Liver (tissue), 9 donors: ENCODE measurements around the gene RGS3. TPM values are rescaled to one million over a fixed set of nuclear protein-coding genes. Genes with fewer than 3 reads are reported as not detected.

Source experiments
- DNase-seq: peaks from one replicate; pipeline ENCODE4 v3.0.0-alpha.2; 2017; ENCODE audit warnings: low spot score
- H3K27ac ChIP-seq, 2 donors: one replicate each; pipeline ENCODE4 v1.7.0; 2013; ENCODE audit warnings: inconsistent platforms in 2 of 2, low read length in 2 of 2, control low read depth in 1 of 2, low read depth in 1 of 2, mild to moderate bottlenecking in 1 of 2
- H3K27me3 ChIP-seq, 4 donors: one replicate each; pipeline versions ENCODE4 v1.6.1 to v1.7.0; 2013; ENCODE audit warnings: low read length in 3 of 4, inconsistent platforms in 1 of 4, mild to moderate bottlenecking in 1 of 4, moderate library complexity in 1 of 4; ENCODE audit not compliant: control insufficient read depth in 4 of 4, insufficient read depth in 4 of 4
- H3K36me3 ChIP-seq, 4 donors: one replicate each; pipeline versions ENCODE4 v1.6.1 to v1.7.0; 2013; ENCODE audit warnings: low read length in 3 of 4, mild to moderate bottlenecking in 3 of 4, low read depth in 1 of 4, moderate library complexity in 1 of 4; ENCODE audit not compliant: control insufficient read depth in 4 of 4, insufficient read depth in 3 of 4
- H3K4me1 ChIP-seq, 4 donors: one replicate each; pipeline versions ENCODE4 v1.6.1 to v1.7.0; 2013; ENCODE audit warnings: low read length in 3 of 4, mild to moderate bottlenecking in 3 of 4, moderate library complexity in 1 of 4; ENCODE audit not compliant: control insufficient read depth in 4 of 4, insufficient read depth in 4 of 4
- H3K4me3 ChIP-seq, 3 donors: one replicate each; pipeline versions ENCODE4 v1.6.1 to v1.7.0; 2013; ENCODE audit warnings: low read length in 3 of 3, control low read depth in 1 of 3, low read depth in 1 of 3, mild to moderate bottlenecking in 1 of 3
- H3K9ac ChIP-seq, 2 donors: one replicate each; pipeline ENCODE4 v1.7.0; 2013; ENCODE audit warnings: low read length in 2 of 2, mild to moderate bottlenecking in 2 of 2, moderate library complexity in 2 of 2, control low read depth in 1 of 2, low read depth in 1 of 2
- H3K9me3 ChIP-seq, 4 donors: one replicate each; pipeline versions ENCODE4 v1.6.1 to v1.7.0; 2013; ENCODE audit warnings: low read length in 3 of 4; ENCODE audit not compliant: control insufficient read depth in 4 of 4
- EGR1 ChIP-seq, 2 donors: IDR thresholded peaks; 2 replicates each; pipeline ENCODE4 v1.6.1; 2016 to 2018; ENCODE audit warnings: antibody characterized with exemption in 2 of 2, low read depth in 2 of 2
- FOXA1 ChIP-seq: IDR thresholded peaks from 2 replicates; pipeline ENCODE4 v1.6.1; 2016; ENCODE audit warnings: antibody characterized with exemption
- FOXA2 ChIP-seq: IDR thresholded peaks from 2 replicates; pipeline ENCODE4 v1.6.1; 2016; ENCODE audit warnings: antibody characterized with exemption
- GABPA ChIP-seq, 2 donors: IDR thresholded peaks in 1 of 2; conservative IDR thresholded peaks in 1 of 2; 2 replicates each; pipeline ENCODE4 v1.6.1; 2016; ENCODE audit warnings: antibody characterized with exemption in 2 of 2, mild to moderate bottlenecking in 1 of 2, moderate library complexity in 1 of 2
- HNF4A ChIP-seq, 2 donors: conservative IDR thresholded peaks; 2 replicates each; pipeline ENCODE4 v1.6.1; 2016; ENCODE audit warnings: antibody characterized with exemption in 2 of 2, mild to moderate bottlenecking in 2 of 2
- HNF4G ChIP-seq: IDR thresholded peaks from 2 replicates; pipeline ENCODE4 v1.6.1; 2016; ENCODE audit warnings: antibody characterized with exemption
- JUND ChIP-seq, 2 donors: IDR thresholded peaks; 2 replicates each; pipeline ENCODE4 v1.6.1; 2016; ENCODE audit warnings: antibody characterized with exemption in 2 of 2
- NR2F2 ChIP-seq: IDR thresholded peaks from 2 replicates; pipeline ENCODE4 v1.6.1; 2016; ENCODE audit warnings: antibody characterized with exemption
- RAD21 ChIP-seq, 2 donors: IDR thresholded peaks; 2 replicates each; pipeline ENCODE4 v1.6.1; 2016; ENCODE audit warnings: antibody characterized with exemption in 2 of 2, mild to moderate bottlenecking in 2 of 2
- RXRA ChIP-seq, 2 donors: IDR thresholded peaks; 2 replicates each; pipeline ENCODE4 v1.6.1; 2017 to 2018; ENCODE audit warnings: antibody characterized with exemption in 2 of 2, mild to moderate bottlenecking in 1 of 2
- SP1 ChIP-seq: IDR thresholded peaks from 2 replicates; pipeline ENCODE4 v1.6.1; 2018; ENCODE audit warnings: antibody characterized with exemption, mild to moderate bottlenecking
- TAF1 ChIP-seq: conservative IDR thresholded peaks from 2 replicates; pipeline ENCODE4 v1.6.1; 2016; ENCODE audit warnings: antibody characterized with exemption, mild to moderate bottlenecking
- YY1 ChIP-seq: IDR thresholded peaks from 2 replicates; pipeline ENCODE4 v1.6.1; 2016; ENCODE audit warnings: antibody characterized with exemption, mild to moderate bottlenecking
- WGBS: extraction: QIAGEN DNeasy Blood & Tissue Kit; methylation state at CpG from one replicate; pipeline ENCODE4 v1.1.7; 2013; 5-methylcytosine and 5-hydroxymethylcytosine counted together
- polyA plus RNA-seq, 2 donors: library from polyadenylated mRNA; stranded (reverse) in 1 of 2; unstranded in 1 of 2; fragments of 200-250 nt in 1 of 2; fragments of >200 nt in 1 of 2; fragmentation: Nextera tagmentation in 1 of 2; extraction: Ambion mirVana in 1 of 2; gene quantifications; one replicate each; pipeline versions ENCODE4 v1.2.1 to v1.2.3, GENCODE V29; 2013 to 2015
- total RNA-seq, 2 donors: library from RNA; depleted of rRNA; stranded (reverse); fragments of >200 nt; gene quantifications; one replicate each; pipeline ENCODE4 v1.2.3, GENCODE V29; 2014
- TF ChIP-seq, protein P1 (sequence below): IDR thresholded peaks from 2 replicates; pipeline ENCODE4 v1.6.1; 2016; ENCODE audit warnings: antibody characterized with exemption
- TF ChIP-seq, protein P2 (sequence below): IDR thresholded peaks from 2 replicates; pipeline ENCODE4 v1.6.1; 2016; ENCODE audit warnings: antibody characterized with exemption, mild to moderate bottlenecking
- TF ChIP-seq, protein P3 (sequence below): fragments of 150-350 bp; IDR thresholded peaks from 2 replicates; pipeline ENCODE4 v1.5.1; 2017; ENCODE audit warnings: improper control_type of control experiment, low read depth, low read length; ENCODE audit not compliant: missing input control
- TF ChIP-seq, protein P4 (sequence below): IDR thresholded peaks from 2 replicates; pipeline ENCODE4 v1.6.1; 2016; ENCODE audit warnings: antibody characterized with exemption
- TF ChIP-seq, protein P5 (sequence below): IDR thresholded peaks from 2 replicates; pipeline ENCODE4 v1.6.1; 2016; ENCODE audit warnings: antibody characterized with exemption
- donor health status: healthy.
- donor health status: healthy.
- donor health status: healthy.
- donor health status: healthy.
- donor health status: healthy.

RGS3 gene
- total and polyA plus RNA-seq, 4 donors: 13.0 to 65.0 (median 28.3) TPM

DNA sequence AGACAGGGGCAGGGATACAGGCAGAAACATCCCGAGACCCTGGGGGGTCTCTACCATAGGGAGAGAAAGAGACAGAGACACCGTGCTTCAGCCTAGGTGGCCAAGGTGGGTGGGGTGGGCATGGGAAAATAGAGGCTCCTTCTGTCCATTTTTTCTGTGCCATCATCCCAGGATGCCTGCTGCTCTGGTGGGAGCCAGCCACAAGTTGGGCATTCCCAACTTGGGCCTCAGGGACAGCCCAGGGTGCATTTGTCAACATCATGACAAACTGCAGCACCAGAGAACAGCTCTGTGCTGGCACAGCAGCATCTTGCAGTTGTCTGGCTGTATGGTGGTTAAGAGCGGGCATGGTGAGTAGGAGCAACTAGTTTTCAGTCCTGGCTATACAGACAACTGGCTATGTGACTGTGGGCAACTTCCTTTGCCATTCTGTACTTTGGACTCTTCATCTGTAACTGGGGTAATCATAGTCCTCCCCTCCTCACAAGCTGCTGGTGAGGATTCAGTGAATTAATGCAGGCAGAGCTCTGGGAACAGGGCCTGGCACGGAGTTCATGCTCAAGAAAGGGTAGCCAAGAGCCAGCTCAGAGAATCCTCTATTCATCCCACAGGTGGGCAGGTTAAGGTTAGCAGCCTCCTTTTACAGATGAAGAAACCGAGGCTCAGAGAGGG lies 100.4 kb downstream of the RGS3 start:
- no peak overlapping the region for H3K27ac ChIP-seq
- WGBS: 89% methylated on average over 5 of the region's 5 CpGs
- no peak for DNase-seq
- H3K9ac ChIP-seq: no peak overlapping the region
- H3K27me3 ChIP-seq: no peaks in the 10 kb centered on the region
- no peaks in the 10 kb centered on the region for H3K9me3 ChIP-seq
- no peak overlapping the region for H3K4me3 ChIP-seq
- peaks cover 0 to 13% (median 5%) of the 10 kb centered on the region in 4 donors for H3K4me1 ChIP-seq
- no peaks in the 10 kb centered on the region for H3K36me3 ChIP-seq
- TF ChIP-seq, protein P1, sequence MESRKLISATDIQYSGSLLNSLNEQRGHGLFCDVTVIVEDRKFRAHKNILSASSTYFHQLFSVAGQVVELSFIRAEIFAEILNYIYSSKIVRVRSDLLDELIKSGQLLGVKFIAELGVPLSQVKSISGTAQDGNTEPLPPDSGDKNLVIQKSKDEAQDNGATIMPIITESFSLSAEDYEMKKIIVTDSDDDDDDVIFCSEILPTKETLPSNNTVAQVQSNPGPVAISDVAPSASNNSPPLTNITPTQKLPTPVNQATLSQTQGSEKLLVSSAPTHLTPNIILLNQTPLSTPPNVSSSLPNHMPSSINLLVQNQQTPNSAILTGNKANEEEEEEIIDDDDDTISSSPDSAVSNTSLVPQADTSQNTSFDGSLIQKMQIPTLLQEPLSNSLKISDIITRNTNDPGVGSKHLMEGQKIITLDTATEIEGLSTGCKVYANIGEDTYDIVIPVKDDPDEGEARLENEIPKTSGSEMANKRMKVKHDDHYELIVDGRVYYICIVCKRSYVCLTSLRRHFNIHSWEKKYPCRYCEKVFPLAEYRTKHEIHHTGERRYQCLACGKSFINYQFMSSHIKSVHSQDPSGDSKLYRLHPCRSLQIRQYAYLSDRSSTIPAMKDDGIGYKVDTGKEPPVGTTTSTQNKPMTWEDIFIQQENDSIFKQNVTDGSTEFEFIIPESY: no peak
- TF ChIP-seq NR2F2 (no peak), HNF4A (conservative IDR thresholded peaks at IDR 0.05) (no peak), FOXA2 (no peak), HNF4G (no peak), GABPA (IDR thresholded peaks at IDR 0.05 in 1 of 2, conservative IDR thresholded peaks at IDR 0.05 in 1 of 2) (no peak), JUND (IDR thresholded peaks at IDR 0.05) (no peak), FOXA1 (no peak), EGR1 (IDR thresholded peaks at IDR 0.05; ENCODE audit: low read depth in 2 of 2) (no peak), YY1 (no peak), SP1 (no peak), RAD21 (IDR thresholded peaks at IDR 0.05) (no peak), TAF1 (no peak), RXRA (IDR thresholded peaks at IDR 0.05) (no peak)
- TF ChIP-seq, protein P2, sequence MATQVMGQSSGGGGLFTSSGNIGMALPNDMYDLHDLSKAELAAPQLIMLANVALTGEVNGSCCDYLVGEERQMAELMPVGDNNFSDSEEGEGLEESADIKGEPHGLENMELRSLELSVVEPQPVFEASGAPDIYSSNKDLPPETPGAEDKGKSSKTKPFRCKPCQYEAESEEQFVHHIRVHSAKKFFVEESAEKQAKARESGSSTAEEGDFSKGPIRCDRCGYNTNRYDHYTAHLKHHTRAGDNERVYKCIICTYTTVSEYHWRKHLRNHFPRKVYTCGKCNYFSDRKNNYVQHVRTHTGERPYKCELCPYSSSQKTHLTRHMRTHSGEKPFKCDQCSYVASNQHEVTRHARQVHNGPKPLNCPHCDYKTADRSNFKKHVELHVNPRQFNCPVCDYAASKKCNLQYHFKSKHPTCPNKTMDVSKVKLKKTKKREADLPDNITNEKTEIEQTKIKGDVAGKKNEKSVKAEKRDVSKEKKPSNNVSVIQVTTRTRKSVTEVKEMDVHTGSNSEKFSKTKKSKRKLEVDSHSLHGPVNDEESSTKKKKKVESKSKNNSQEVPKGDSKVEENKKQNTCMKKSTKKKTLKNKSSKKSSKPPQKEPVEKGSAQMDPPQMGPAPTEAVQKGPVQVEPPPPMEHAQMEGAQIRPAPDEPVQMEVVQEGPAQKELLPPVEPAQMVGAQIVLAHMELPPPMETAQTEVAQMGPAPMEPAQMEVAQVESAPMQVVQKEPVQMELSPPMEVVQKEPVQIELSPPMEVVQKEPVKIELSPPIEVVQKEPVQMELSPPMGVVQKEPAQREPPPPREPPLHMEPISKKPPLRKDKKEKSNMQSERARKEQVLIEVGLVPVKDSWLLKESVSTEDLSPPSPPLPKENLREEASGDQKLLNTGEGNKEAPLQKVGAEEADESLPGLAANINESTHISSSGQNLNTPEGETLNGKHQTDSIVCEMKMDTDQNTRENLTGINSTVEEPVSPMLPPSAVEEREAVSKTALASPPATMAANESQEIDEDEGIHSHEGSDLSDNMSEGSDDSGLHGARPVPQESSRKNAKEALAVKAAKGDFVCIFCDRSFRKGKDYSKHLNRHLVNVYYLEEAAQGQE: no peak
- TF ChIP-seq, protein P3, sequence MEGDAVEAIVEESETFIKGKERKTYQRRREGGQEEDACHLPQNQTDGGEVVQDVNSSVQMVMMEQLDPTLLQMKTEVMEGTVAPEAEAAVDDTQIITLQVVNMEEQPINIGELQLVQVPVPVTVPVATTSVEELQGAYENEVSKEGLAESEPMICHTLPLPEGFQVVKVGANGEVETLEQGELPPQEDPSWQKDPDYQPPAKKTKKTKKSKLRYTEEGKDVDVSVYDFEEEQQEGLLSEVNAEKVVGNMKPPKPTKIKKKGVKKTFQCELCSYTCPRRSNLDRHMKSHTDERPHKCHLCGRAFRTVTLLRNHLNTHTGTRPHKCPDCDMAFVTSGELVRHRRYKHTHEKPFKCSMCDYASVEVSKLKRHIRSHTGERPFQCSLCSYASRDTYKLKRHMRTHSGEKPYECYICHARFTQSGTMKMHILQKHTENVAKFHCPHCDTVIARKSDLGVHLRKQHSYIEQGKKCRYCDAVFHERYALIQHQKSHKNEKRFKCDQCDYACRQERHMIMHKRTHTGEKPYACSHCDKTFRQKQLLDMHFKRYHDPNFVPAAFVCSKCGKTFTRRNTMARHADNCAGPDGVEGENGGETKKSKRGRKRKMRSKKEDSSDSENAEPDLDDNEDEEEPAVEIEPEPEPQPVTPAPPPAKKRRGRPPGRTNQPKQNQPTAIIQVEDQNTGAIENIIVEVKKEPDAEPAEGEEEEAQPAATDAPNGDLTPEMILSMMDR: no peak
- TF ChIP-seq, protein P4, sequence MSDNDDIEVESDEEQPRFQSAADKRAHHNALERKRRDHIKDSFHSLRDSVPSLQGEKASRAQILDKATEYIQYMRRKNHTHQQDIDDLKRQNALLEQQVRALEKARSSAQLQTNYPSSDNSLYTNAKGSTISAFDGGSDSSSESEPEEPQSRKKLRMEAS: no peak
- TF ChIP-seq, protein P5, sequence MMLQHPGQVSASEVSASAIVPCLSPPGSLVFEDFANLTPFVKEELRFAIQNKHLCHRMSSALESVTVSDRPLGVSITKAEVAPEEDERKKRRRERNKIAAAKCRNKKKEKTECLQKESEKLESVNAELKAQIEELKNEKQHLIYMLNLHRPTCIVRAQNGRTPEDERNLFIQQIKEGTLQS: no peak
